GM12892 (cell line): Measurements from ENCODE around the gene C17orf58.

Experiments used
- POLR2A ChIP-seq: IDR thresholded peaks from 2 replicates; pipeline ENCODE4 v1.6.1; 2011; ENCODE audit warnings: low read depth, low read length, control low read depth
- POLR2AphosphoS5 ChIP-seq: IDR thresholded peaks from 2 replicates; pipeline ENCODE4 v1.6.1; 2011; ENCODE audit warnings: low read depth, low read length, control low read depth

DNA sequence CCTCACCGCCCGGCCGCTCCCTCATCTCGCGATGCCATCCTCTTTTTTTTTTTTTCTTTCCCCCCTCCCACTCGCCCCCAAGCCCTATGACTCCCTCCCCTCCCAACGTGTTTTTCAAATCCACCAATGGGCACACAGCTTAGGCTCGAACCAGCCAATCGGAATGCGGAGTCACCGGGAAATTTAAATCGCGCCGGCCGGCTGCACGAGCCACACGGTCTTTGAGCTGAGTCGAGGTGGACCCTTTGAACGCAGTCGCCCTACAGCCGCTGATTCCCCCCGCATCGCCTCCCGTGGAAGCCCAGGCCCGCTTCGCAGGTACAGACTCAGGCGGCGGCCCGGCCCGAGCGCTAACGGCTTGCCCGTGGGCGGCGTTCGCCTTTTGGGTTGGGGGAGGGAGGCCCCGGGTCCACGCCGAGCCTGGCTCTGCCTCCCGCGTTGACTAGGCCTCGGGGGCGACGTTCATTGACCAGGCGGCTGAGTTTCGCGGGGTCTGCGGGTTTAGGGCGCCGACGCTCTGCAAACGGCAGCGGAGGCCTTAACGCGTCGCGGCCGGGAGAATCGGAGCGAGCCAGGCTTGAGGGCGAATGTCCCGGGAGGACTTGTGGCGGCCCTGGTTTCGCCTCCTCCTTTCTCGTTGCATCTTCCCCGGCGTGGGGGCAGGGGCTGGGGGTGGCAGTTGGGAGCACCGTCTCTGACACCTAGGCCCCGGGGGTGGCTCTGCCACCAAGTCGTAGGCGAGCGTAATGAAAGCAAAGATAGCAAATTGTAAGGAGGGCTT is 39.4 kb upstream of the C17orf58 start, which contains the start of gene KPNA2:
- TF ChIP-seq POLR2AphosphoS5 (peak; percentile 89), POLR2A (peak; percentile 92)
